ENCODE measurements around the gene FAM200B.

FAM200B gene

DNA sequence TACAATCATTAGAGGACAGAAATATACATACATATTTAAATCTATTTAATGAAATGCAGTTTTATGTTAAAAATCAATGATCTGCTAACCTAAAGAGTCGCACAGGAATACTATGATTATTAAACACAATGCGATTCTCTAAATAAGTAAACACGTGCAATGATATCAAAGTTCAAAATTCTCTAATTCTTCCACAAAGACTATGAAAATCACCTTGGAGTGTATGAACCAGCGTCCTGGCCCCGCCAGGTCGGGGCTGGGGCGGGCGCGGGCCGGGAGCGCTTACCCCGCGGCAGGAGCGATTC lies 608 bp upstream of the FAM200B start:
- no peak for DNase-seq (ENCODE audit: low read depth)
- peak overlapping the region; percentile 90 for H3K4me3 ChIP-seq (ENCODE audit: low read depth, low read length)
- TF ChIP-seq MYC (IDR thresholded peaks at IDR 0.05; ENCODE audit: low read depth, low read length) = no peak
- no peak for TF ChIP-seq CTCF (IDR thresholded peaks at IDR 0.05; ENCODE audit: low read depth, low read length)
- no peak for TF ChIP-seq POLR2A (IDR thresholded peaks at IDR 0.05; ENCODE audit: extremely low read depth, insufficient read length)
- TF ChIP-seq MAX (IDR thresholded peaks at IDR 0.05; ENCODE audit: low read depth, low read length) = peak; percentile 18; the same call in 1 of the 2 replicates

DNA sequence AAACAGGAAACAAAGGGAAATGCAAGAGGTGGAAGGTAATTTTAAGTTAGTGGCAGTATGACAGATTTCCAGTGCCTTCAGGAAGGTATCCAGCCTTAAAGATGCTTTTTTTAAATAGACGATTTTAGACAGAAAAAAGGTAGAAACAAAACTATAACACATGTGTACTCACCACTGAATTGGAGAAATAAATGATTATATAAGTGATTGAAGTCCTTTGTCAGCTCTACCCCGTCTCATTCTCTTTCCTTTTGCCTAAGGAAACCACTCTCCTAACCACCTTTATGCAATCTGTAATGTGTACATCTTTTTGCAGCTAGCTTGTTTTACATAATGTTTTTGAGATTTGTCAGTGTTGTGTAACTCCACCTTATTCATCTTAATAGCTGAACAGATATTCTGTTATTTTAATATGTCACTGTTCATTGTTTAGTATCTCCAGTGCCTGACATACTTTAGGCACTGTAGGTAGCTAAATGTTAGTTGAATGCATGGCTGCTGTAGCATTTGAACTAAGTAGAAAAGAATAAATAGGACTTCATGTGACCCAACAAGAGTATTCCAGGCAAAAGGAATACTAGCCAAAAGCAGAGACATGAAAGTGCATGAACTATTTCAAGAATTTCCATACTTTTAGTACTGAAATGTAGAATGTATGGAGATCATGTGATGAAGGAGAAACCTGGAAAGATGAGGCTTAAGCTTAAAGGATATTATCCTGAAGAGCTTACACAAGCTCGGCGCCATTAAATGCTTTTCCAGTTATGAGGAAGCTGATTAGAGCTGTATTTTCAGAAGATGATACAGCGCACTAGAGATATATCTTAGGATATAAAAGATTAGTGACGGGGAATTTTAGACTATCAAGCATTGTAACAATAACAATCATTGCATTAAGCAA lies 865 bp downstream of the FAM200B start:
- TF ChIP-seq POLR2A (IDR thresholded peaks at IDR 0.05; ENCODE audit: extremely low read depth, insufficient read length) = no peak
- TF ChIP-seq MYC (IDR thresholded peaks at IDR 0.05; ENCODE audit: low read depth, low read length) = no peak
- DNase-seq (ENCODE audit: low read depth) = peak; percentile 62
- H3K4me3 ChIP-seq (ENCODE audit: low read depth, low read length) = peak overlapping the region; percentile 90

DNA sequence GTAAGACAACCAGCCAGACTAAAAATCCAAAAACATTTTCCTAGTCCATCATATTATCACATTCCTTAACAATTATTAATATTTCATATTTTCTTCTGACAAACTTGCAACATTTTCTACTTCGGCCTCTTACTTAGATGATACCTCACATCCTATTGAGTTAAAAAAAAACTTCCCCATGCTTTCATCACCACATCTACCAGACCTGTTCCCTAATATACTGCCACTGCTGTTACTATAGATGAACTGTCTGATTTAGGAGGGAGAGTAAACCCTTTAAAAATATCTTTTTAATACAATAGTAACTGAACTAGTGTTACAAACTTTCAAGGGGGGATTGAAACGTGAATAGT lies 1.5 kb downstream of the FAM200B start:
- DNase-seq (ENCODE audit: low read depth) = peak; percentile 57
- TF ChIP-seq MAX (IDR thresholded peaks at IDR 0.05; ENCODE audit: low read depth, low read length) (no peak), MYC (IDR thresholded peaks at IDR 0.05; ENCODE audit: low read depth, low read length) (no peak)
- peak overlapping the region; percentile 90 for H3K4me3 ChIP-seq (ENCODE audit: low read depth, low read length)

- DNase-seq (ENCODE audit: low read depth) = no peak
- TF ChIP-seq CTCF (IDR thresholded peaks at IDR 0.05; ENCODE audit: low read depth, low read length) = no peak
- no peak for TF ChIP-seq POLR2A (IDR thresholded peaks at IDR 0.05; ENCODE audit: extremely low read depth, insufficient read length)
- TF ChIP-seq MYC (IDR thresholded peaks at IDR 0.05; ENCODE audit: low read depth, low read length) = no peak
- no peak for TF ChIP-seq MAX (IDR thresholded peaks at IDR 0.05; ENCODE audit: low read depth, low read length)
- H3K4me3 ChIP-seq (ENCODE audit: low read depth, low read length) = no peak overlapping the region
Measured at GRCh38 chr4:15684498-15684897, 2.9 kb downstream of the FAM200B start.

DNA sequence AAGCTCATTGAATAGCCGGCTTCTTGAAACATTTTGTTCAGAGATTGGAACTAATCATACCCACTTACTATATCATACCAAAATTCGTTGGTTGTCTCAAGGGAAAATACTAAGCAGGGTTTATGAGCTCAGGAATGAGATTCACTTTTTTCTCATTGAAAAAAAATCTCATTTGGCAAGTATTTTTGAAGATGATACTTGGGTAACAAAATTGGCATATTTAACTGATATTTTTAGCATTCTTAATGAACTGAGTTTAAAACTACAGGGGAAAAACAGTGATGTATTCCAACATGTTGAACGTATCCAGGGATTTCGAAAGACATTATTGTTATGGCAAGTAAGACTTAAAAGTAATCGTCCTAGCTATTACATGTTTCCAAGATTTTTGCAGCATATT lies 6.4 kb downstream of the FAM200B start:
- no peak overlapping the region for H3K4me3 ChIP-seq (ENCODE audit: low read depth, low read length)
- no peak for DNase-seq (ENCODE audit: low read depth)
- TF ChIP-seq MAX (IDR thresholded peaks at IDR 0.05; ENCODE audit: low read depth, low read length) = no peak
- no peak for TF ChIP-seq CTCF (IDR thresholded peaks at IDR 0.05; ENCODE audit: low read depth, low read length)
- TF ChIP-seq MYC (IDR thresholded peaks at IDR 0.05; ENCODE audit: low read depth, low read length) = no peak

DNA sequence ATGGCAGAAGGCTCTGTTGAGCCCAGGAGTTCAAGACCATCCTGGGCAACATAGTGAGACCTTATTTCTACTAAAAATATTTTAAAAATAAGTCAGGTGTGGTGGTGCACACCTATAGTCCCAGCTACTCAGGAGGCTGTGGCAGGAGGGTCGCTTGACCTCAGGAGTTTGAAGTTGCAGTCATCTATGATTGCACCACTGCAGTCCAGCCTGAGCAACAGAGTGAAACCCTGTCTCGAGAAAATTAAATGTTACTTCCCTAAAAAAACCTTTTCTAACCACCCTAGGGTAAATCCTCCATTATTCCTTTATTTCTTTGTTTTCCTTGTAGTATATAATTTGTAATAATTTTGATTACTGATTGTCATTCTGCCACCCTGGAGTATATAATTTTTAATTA lies 7.9 kb downstream of the FAM200B start:
- DNase-seq (ENCODE audit: low read depth) = peak; percentile 89
- TF ChIP-seq MYC (IDR thresholded peaks at IDR 0.05; ENCODE audit: low read depth, low read length) (no peak), CTCF (IDR thresholded peaks at IDR 0.05; ENCODE audit: low read depth, low read length) (no peak), POLR2A (IDR thresholded peaks at IDR 0.05; ENCODE audit: extremely low read depth, insufficient read length) (no peak), MAX (IDR thresholded peaks at IDR 0.05; ENCODE audit: low read depth, low read length) (no peak)
- H3K4me3 ChIP-seq (ENCODE audit: low read depth, low read length) = peak overlapping the region; percentile 7

Data from NB4 (cell line).